OCI-LY7 (cell line): ENCODE results near the gene SLC18A3.

Experiments
- EZH2phosphoT487 ChIP-seq: fragments of 200-600 bp; sonication (generic); IDR thresholded peaks from 2 replicates; pipeline ENCODE4 v1.6.1; 2018; ENCODE audit warnings: low read depth, borderline replicate concordance, mild to moderate bottlenecking, mixed run types, antibody characterized with exemption, low read length, moderate library complexity, mixed read lengths
- TF ChIP-seq, protein P1 (sequence below): fragments of 200-600 bp; sonication (generic); conservative IDR thresholded peaks from 2 replicates; pipeline ENCODE4 v1.5.1; 2014; ENCODE audit warnings: mild to moderate bottlenecking, antibody characterized with exemption, low read length, moderate library complexity, mixed read lengths

DNA sequence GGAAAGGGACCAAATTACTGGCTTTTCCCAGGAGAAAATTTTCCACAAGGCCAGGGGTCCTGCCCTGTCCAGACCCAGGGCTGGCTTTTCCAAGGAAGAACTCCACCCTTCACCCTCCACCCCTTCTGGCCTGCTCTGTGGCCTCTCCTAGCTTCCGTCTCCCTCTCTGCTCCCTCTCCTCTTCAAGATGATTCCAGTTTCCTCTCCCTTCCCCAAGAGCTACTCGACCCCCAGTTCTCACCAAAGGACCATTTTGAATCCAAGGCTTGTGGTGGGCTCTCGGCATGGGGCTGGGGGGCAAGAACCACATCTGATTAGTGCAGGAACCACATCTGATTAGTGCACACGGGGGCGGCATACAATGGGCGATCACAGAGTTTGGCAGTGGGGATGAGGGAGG, 11.5 kb downstream of the SLC18A3 start:
- TF ChIP-seq, protein P1, sequence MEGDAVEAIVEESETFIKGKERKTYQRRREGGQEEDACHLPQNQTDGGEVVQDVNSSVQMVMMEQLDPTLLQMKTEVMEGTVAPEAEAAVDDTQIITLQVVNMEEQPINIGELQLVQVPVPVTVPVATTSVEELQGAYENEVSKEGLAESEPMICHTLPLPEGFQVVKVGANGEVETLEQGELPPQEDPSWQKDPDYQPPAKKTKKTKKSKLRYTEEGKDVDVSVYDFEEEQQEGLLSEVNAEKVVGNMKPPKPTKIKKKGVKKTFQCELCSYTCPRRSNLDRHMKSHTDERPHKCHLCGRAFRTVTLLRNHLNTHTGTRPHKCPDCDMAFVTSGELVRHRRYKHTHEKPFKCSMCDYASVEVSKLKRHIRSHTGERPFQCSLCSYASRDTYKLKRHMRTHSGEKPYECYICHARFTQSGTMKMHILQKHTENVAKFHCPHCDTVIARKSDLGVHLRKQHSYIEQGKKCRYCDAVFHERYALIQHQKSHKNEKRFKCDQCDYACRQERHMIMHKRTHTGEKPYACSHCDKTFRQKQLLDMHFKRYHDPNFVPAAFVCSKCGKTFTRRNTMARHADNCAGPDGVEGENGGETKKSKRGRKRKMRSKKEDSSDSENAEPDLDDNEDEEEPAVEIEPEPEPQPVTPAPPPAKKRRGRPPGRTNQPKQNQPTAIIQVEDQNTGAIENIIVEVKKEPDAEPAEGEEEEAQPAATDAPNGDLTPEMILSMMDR: no peak
- TF ChIP-seq EZH2phosphoT487: no peak
